ENCODE data around the gene PACSIN3. TPM values are rescaled to one million over a fixed set of nuclear protein-coding genes. Genes with fewer than 3 reads are reported as not detected.
"Not testable (repeated sequence)": the region's sequence is repeated elsewhere in the genome, so short reads cannot be mapped to it uniquely, and the experiment has no call there.

The PACSIN3 gene
- total and polyA plus RNA-seq, 2 donors (not counting 3 experiments of a cell fraction or from before 2014, with no cell fraction given), result 15.2 to 27.2 TPM

- no TSS peak for BruUV-seq (replicated peaks)
- Histone ChIP-seq H3K9ac (replicated peaks; ENCODE audit: extremely low read depth, insufficient read depth, low read length) (no peak overlapping the region), H3K9me3 (replicated peaks; ENCODE audit: control insufficient read depth, insufficient read depth, low read length) (no peaks in the 10 kb centered on the region), H3K9me1 (replicated peaks; ENCODE audit: control insufficient read depth, extremely low read depth, insufficient read depth, low read length) (no peaks in the 10 kb centered on the region), H3K4me1 (ENCODE audit: control insufficient read depth, extremely low read depth, insufficient read depth, low read length) (peaks cover 3% of the 10 kb centered on the region), H3K4me2 (ENCODE audit: insufficient read depth, low read length) (no peak overlapping the region), H3K27me3 (ENCODE audit: control insufficient read depth in 2 of 2, insufficient read depth in 2 of 2, low read length in 2 of 2) (peaks cover 0 to 3% of the 10 kb centered on the region in 2 experiments), H3K79me2 (ENCODE audit: control insufficient read depth, insufficient read depth, low read length) (no peaks in the 10 kb centered on the region), H3K36me3 (ENCODE audit: control insufficient read depth in 2 of 2, extremely low read depth in 1 of 2, insufficient read depth in 2 of 2, low read length in 2 of 2) (no peaks in the 10 kb centered on the region), H3K4me3 (replicated peaks in 1 of 3; ENCODE audit: insufficient read depth in 1 of 3, low read depth in 1 of 3, low read length in 3 of 3) (no peak overlapping the region), H4K20me1 (replicated peaks; ENCODE audit: control insufficient read depth, extremely low read depth, insufficient read depth, low read length) (no peaks in the 10 kb centered on the region), H2AFZ (ENCODE audit: low read depth, low read length) (no peak overlapping the region), H3K27ac (ENCODE audit: insufficient read depth, low read depth, low read length) (no peak overlapping the region)
- dilution Hi-C loops (cut with MboI; ENCODE audit: extremely low pct_ligation_motif_present, low sequenced_read_pairs), result no loop called here
- POLR2A ChIA-PET, result no interaction called here
- FAIRE-seq, result no peak
- no peak for DNase-seq (ENCODE audit: low read depth, low spot score)
- no peak for TF ChIP-seq MYC (IDR thresholded peaks at IDR 0.05; ENCODE audit: low read depth, low read length)
- TF ChIP-seq FOS (IDR thresholded peaks at IDR 0.05; ENCODE audit: borderline replicate concordance, insufficient read depth, low read length), result no peak
- TF ChIP-seq CTCF (IDR thresholded peaks at IDR 0.05; ENCODE audit: extremely low read depth in 1 of 2, insufficient read depth in 1 of 2, low read depth in 1 of 2, low read length in 2 of 2), result no peak
- TF ChIP-seq EZH2 (IDR thresholded peaks at IDR 0.05; ENCODE audit: borderline replicate concordance, low read depth, low read length, severe bottlenecking), result no peak
- TF ChIP-seq MAX (IDR thresholded peaks at IDR 0.05; ENCODE audit: insufficient read depth, insufficient read length), result no peak
- TF ChIP-seq JUN (IDR thresholded peaks at IDR 0.05; ENCODE audit: borderline replicate concordance, insufficient read depth, insufficient read length, low read depth), result no peak
- TF ChIP-seq POLR2AphosphoS5 (IDR thresholded peaks at IDR 0.05; ENCODE audit: insufficient read depth, low read depth, low read length), result no peak
- TF ChIP-seq GATA2 (IDR thresholded peaks at IDR 0.05; ENCODE audit: insufficient read depth, insufficient read length, low read depth, low read length), result no peak
- no peak for TF ChIP-seq POLR2A (IDR thresholded peaks at IDR 0.05; ENCODE audit: low read depth, low read length)
- intact Hi-C loops (cut with micrococcal nuclease), result no loop called here
- CTCF ChIA-PET, result no interaction called here
These were observed 5.9 kb upstream of the PACSIN3 start for GRCh38 chr11:47192111-47192510.

GRCh38 chr11:47191137-47191536 lies 4.9 kb upstream of the PACSIN3 start:
- H3K9me1 ChIP-seq (replicated peaks; ENCODE audit: control insufficient read depth, extremely low read depth, insufficient read depth, low read length); CTCF ChIA-PET; intact Hi-C loops (cut with micrococcal nuclease); H3K9me3 ChIP-seq (replicated peaks; ENCODE audit: control insufficient read depth, insufficient read depth, low read length); H2AFZ ChIP-seq (ENCODE audit: low read depth, low read length); dilution Hi-C loops (cut with MboI; ENCODE audit: extremely low pct_ligation_motif_present, low sequenced_read_pairs); H3K27me3 ChIP-seq (ENCODE audit: control insufficient read depth in 2 of 2, insufficient read depth in 2 of 2, low read length in 2 of 2); H3K4me2 ChIP-seq (ENCODE audit: insufficient read depth, low read length); DNase-seq (ENCODE audit: low read depth, low spot score); H3K9ac ChIP-seq (replicated peaks; ENCODE audit: extremely low read depth, insufficient read depth, low read length); H3K79me2 ChIP-seq (ENCODE audit: control insufficient read depth, insufficient read depth, low read length); H4K20me1 ChIP-seq (replicated peaks; ENCODE audit: control insufficient read depth, extremely low read depth, insufficient read depth, low read length); H3K36me3 ChIP-seq (ENCODE audit: control insufficient read depth in 2 of 2, extremely low read depth in 1 of 2, insufficient read depth in 2 of 2, low read length in 2 of 2); H3K4me3 ChIP-seq (replicated peaks in 1 of 3; ENCODE audit: insufficient read depth in 1 of 3, low read depth in 1 of 3, low read length in 3 of 3); BruUV-seq (replicated peaks); H3K27ac ChIP-seq (ENCODE audit: insufficient read depth, low read depth, low read length); POLR2A ChIA-PET: not testable (repeated sequence)
- FAIRE-seq, result peak; percentile 15
- H3K4me1 ChIP-seq (ENCODE audit: control insufficient read depth, extremely low read depth, insufficient read depth, low read length), result peaks cover 10% of the 10 kb centered on the region

All from endothelial cell of umbilical vein (primary cell).